ENCODE data around the gene HMGXB4.

- TF ChIP-seq POLR2A (IDR thresholded peaks at IDR 0.05) (no peak), EP300 (IDR thresholded peaks at IDR 0.05) (no peak), CTCF (IDR thresholded peaks at IDR 0.05) (no peak)
Measured at GRCh38 chr22:35306350-35306967, 49.2 kb downstream of the HMGXB4 start.
